ENCODE results near the gene ODAD4. TPM values are rescaled to one million over a fixed set of nuclear protein-coding genes. Genes with fewer than 3 reads are reported as not detected.

ODAD4 gene
- total RNA-seq, 2 experiments from 2014 or later: 2.2 to 2.7 TPM

GRCh38 chr17:42000413-42001133, 70.2 kb downstream of the ODAD4 start:
- H3K9me3 Mint-ChIP-seq: no peaks in the 10 kb centered on the region
- Histone ChIP-seq H3K9me3 (ENCODE audit: control insufficient read depth in 1 of 2, insufficient read depth in 1 of 2, low read length in 2 of 2) (no peaks in the 10 kb centered on the region), H3K4me3 (ENCODE audit: low read length) (no peak overlapping the region), H3K4me1 (ENCODE audit: insufficient read depth, low read length) (no peaks in the 10 kb centered on the region), H3K27ac (ENCODE audit: low read depth in 1 of 2, low read length in 2 of 2) (no peak overlapping the region), H3K36me3 (ENCODE audit: insufficient read depth, low read length) (peaks cover 76% of the 10 kb centered on the region), H3K27me3 (ENCODE audit: control insufficient read depth in 1 of 2, insufficient read depth in 2 of 2, low read length in 2 of 2) (no peaks in the 10 kb centered on the region)
- no peak overlapping the region for H3K27ac Mint-ChIP-seq
- TF ChIP-seq, protein P1, sequence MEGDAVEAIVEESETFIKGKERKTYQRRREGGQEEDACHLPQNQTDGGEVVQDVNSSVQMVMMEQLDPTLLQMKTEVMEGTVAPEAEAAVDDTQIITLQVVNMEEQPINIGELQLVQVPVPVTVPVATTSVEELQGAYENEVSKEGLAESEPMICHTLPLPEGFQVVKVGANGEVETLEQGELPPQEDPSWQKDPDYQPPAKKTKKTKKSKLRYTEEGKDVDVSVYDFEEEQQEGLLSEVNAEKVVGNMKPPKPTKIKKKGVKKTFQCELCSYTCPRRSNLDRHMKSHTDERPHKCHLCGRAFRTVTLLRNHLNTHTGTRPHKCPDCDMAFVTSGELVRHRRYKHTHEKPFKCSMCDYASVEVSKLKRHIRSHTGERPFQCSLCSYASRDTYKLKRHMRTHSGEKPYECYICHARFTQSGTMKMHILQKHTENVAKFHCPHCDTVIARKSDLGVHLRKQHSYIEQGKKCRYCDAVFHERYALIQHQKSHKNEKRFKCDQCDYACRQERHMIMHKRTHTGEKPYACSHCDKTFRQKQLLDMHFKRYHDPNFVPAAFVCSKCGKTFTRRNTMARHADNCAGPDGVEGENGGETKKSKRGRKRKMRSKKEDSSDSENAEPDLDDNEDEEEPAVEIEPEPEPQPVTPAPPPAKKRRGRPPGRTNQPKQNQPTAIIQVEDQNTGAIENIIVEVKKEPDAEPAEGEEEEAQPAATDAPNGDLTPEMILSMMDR (IDR thresholded peaks at IDR 0.05): no peak
- POLR2A ChIA-PET: no interaction called here
- peaks cover 82% of the 10 kb centered on the region for H3K36me3 Mint-ChIP-seq (ENCODE audit: low read depth)
- intact Hi-C loops (cut with DNase I, micrococcal nuclease): no loop called here
- ATAC-seq (ENCODE audit: poor library complexity) (no peak), DNase-seq (no peak)
- H3K4me3 Mint-ChIP-seq: no peak overlapping the region
- H3K4me1 Mint-ChIP-seq (ENCODE audit: low read depth): peaks cover 11% of the 10 kb centered on the region
- CTCF ChIA-PET: no interaction called here
- no peaks in the 10 kb centered on the region for H3K27me3 Mint-ChIP-seq

GRCh38 chr17:42001729-42002128, 71.3 kb downstream of the ODAD4 start:
- POLR2A ChIA-PET: no interaction called here
- H3K4me3 Mint-ChIP-seq: no peak overlapping the region
- peaks cover 11% of the 10 kb centered on the region for H3K4me1 Mint-ChIP-seq (ENCODE audit: low read depth)
- no peak overlapping the region for H3K27ac Mint-ChIP-seq
- TF ChIP-seq, protein P1 (IDR thresholded peaks at IDR 0.05): no peak
- H3K36me3 Mint-ChIP-seq (ENCODE audit: low read depth): peaks cover 71% of the 10 kb centered on the region
- DNase-seq: no peak
- intact Hi-C loops (cut with DNase I, micrococcal nuclease): no loop called here
- Histone ChIP-seq H3K36me3 (ENCODE audit: insufficient read depth, low read length) (peaks cover 64% of the 10 kb centered on the region), H3K9me3 (ENCODE audit: control insufficient read depth in 1 of 2, insufficient read depth in 1 of 2, low read length in 2 of 2) (no peaks in the 10 kb centered on the region), H3K4me1 (ENCODE audit: insufficient read depth, low read length) (peaks cover 4% of the 10 kb centered on the region), H3K27ac (ENCODE audit: low read depth in 1 of 2, low read length in 2 of 2) (no peak overlapping the region), H3K4me3 (ENCODE audit: low read length) (no peak overlapping the region), H3K27me3 (ENCODE audit: control insufficient read depth in 1 of 2, insufficient read depth in 2 of 2, low read length in 2 of 2) (no peaks in the 10 kb centered on the region)
- no peak for ATAC-seq (ENCODE audit: poor library complexity)
- no peaks in the 10 kb centered on the region for H3K9me3 Mint-ChIP-seq
- H3K27me3 Mint-ChIP-seq: no peaks in the 10 kb centered on the region
- CTCF ChIA-PET: no interaction called here

DNA sequence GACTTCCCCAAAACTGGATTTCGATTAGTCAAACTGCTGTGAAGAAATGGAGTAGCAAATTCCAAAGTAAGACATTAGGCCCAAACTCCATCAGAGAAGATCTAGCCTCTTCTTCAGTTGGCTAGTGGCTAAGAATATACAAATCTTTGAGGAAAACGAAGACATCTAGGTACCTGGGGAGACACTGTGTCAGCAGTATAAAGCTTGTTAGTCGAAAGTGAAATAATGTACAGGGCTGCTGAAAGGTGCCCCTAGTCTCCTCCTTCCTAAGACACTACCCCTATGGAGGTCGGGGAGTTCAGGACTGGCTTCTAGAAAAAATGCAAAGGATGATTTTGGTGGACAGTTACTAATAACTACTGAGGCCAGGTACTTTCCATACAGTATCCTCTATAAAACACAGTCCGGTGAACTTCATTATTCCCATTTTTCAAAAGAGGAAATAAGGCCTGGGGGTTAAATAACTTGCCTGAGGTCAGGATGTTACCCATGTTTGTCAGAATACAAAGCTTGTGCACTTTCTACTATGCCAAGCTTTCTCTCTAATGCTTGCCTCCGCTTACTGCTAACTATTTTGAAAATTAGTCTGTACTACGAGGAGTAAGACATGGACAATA, 71.9 kb downstream of the ODAD4 start:
- no peaks in the 10 kb centered on the region for H3K9me3 Mint-ChIP-seq
- ChIA-PET POLR2A (interaction anchor here (1.0 to 1.2 kb wide), 2 partner anchors 14 to 15 kb away, joined by 3 to 4 read pairs; partner anchors contain the start of gene DNAJC7), CTCF (no interaction called here)
- H3K36me3 Mint-ChIP-seq (ENCODE audit: low read depth): peaks cover 69% of the 10 kb centered on the region
- Histone ChIP-seq H3K4me3 (ENCODE audit: low read length) (no peak overlapping the region), H3K4me1 (ENCODE audit: insufficient read depth, low read length) (peaks cover 7% of the 10 kb centered on the region), H3K36me3 (ENCODE audit: insufficient read depth, low read length) (peaks cover 59% of the 10 kb centered on the region), H3K27me3 (ENCODE audit: control insufficient read depth in 1 of 2, insufficient read depth in 2 of 2, low read length in 2 of 2) (no peaks in the 10 kb centered on the region), H3K9me3 (ENCODE audit: control insufficient read depth in 1 of 2, insufficient read depth in 1 of 2, low read length in 2 of 2) (no peaks in the 10 kb centered on the region), H3K27ac (ENCODE audit: low read depth in 1 of 2, low read length in 2 of 2) (no peak overlapping the region)
- TF ChIP-seq, protein P1 (IDR thresholded peaks at IDR 0.05): no peak
- peak overlapping the region; percentile 44 for H3K27ac Mint-ChIP-seq
- DNase-seq: no peak
- no peaks in the 10 kb centered on the region for H3K27me3 Mint-ChIP-seq
- no peak for ATAC-seq (ENCODE audit: poor library complexity)
- peaks cover 15% of the 10 kb centered on the region for H3K4me1 Mint-ChIP-seq (ENCODE audit: low read depth)
- intact Hi-C loops (cut with DNase I, micrococcal nuclease): no loop called here
- H3K4me3 Mint-ChIP-seq: no peak overlapping the region

Measured in CD4-positive, alpha-beta T cell (primary cell).